GM12892 (cell line): Measurements from ENCODE around the gene GID8.

Experiments
- DNase-seq: peaks from one replicate; pipeline ENCODE4 v3.0.0; 2011; ENCODE audit not compliant: insufficient read length
- FAIRE-seq: peaks from 2 replicates; lab custom pipeline; 2011; peaks lifted over from hg19 to GRCh38; lab: Jason Lieb, UNC
- POLR2A ChIP-seq: IDR thresholded peaks from 2 replicates; pipeline ENCODE4 v1.6.1; 2011; ENCODE audit warnings: low read depth, low read length, control low read depth
- POLR2AphosphoS5 ChIP-seq: IDR thresholded peaks from 2 replicates; pipeline ENCODE4 v1.6.1; 2011; ENCODE audit warnings: low read depth, low read length, control low read depth
- TAF1 ChIP-seq: IDR thresholded peaks from 2 replicates; pipeline ENCODE4 v1.6.1; 2011; ENCODE audit warnings: low read depth, mild to moderate bottlenecking, control low read depth, low read length, borderline replicate concordance

Gene GID8

GRCh38 chr20:62906647-62907375, 31.1 kb upstream of the GID8 start:
- DNase-seq (no peak), FAIRE-seq (no peak)
- TF ChIP-seq POLR2A: no peak
- TF ChIP-seq TAF1: no peak
- no peak for TF ChIP-seq POLR2AphosphoS5

GRCh38 chr20:62907384-62908317, 30.3 kb upstream of the GID8 start:
- DNase-seq: no peak
- no peak for FAIRE-seq
- TF ChIP-seq TAF1 (no peak), POLR2A (no peak), POLR2AphosphoS5 (no peak)

- FAIRE-seq (no peak), DNase-seq (no peak)
- TF ChIP-seq TAF1: no peak
Measured at GRCh38 chr20:62908971-62909791, 28.8 kb upstream of the GID8 start.

- TF ChIP-seq POLR2AphosphoS5: peak; percentile 45; the same call in 1 of the 2 replicates
- TF ChIP-seq POLR2A: peak; percentile 52
- TF ChIP-seq TAF1: no peak
- FAIRE-seq (no peak), DNase-seq (no peak)
Measured at GRCh38 chr20:62910217-62910766, 27.7 kb upstream of the GID8 start.

- DNase-seq (no peak), FAIRE-seq (no peak)
- TF ChIP-seq POLR2A (no peak), POLR2AphosphoS5 (no peak), TAF1 (no peak)
Measured at GRCh38 chr20:62910777-62911497, 27.0 kb upstream of the GID8 start.

DNA sequence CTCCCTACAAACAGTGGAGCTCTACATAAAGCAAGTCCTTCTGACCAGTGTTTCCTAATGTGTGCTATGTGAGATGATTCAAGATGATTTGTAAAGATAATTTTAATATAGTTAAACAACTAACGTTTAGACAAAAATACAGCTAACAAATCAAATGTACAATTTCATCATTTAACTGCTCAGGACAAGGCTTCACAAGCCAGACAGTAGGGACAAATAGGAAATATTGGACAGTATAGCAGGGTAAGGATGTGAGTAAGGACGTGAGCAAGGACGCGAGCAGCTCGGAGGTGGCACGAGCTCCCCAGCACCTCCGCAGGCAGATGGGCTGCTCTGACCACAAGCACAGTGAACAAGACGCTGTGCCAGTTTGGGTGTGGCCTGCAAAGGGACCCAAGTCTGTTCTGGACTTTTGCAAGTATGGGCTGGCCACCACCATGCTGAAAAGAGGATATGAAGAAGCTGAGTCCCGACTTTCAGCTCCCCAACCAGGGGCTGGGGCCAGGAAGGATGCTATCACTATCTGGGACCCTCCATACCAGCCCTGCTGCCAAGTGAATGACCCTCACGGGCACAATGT, 26.2 kb upstream of the GID8 start:
- DNase-seq (no peak), FAIRE-seq (no peak)
- TF ChIP-seq TAF1: no peak
- no peak for TF ChIP-seq POLR2A
- no peak; the same call in 1 of the 2 replicates for TF ChIP-seq POLR2AphosphoS5

- FAIRE-seq: no peak
- TF ChIP-seq POLR2AphosphoS5 (no peak), TAF1 (no peak), POLR2A (no peak)
- no peak for DNase-seq
Measured at GRCh38 chr20:62913043-62913630, 24.8 kb upstream of the GID8 start.

GRCh38 chr20:62914436-62914835, 23.5 kb upstream of the GID8 start:
- no peak for DNase-seq
- TF ChIP-seq POLR2A (no peak), TAF1 (no peak), POLR2AphosphoS5 (no peak)
- FAIRE-seq: no peak

DNA sequence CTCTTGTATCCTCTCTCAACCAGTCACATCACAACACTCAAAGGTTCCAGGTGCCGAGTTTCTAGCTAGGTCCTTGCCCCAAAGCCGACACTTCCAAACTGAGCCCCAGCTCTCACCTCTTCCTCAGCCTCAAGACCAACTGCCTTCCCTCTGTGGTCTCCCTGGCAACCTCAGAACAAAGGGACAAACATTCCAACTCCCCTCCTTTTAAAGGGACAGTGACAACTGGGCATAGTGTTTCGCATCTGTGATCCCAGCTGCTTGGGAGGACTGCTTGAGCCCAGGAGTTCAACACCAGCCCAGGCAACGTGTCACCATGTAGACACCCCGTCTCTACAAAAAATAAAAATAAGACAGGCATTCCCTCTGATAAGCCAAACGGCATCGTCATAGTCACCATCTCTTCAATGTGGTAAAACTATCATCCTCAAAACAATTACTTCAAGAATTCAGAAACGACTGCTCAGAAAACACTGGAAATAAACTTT, 22.9 kb upstream of the GID8 start:
- TF ChIP-seq POLR2A (no peak), POLR2AphosphoS5 (no peak), TAF1 (no peak)
- FAIRE-seq (no peak), DNase-seq (no peak)

GRCh38 chr20:62916703-62917476, 21.1 kb upstream of the GID8 start:
- FAIRE-seq (no peak), DNase-seq (no peak)
- no peak for TF ChIP-seq POLR2A
- TF ChIP-seq TAF1: no peak
- TF ChIP-seq POLR2AphosphoS5: no peak
